ENCODE measurements around the gene DPH3.

The DPH3 gene

GRCh38 chr3:16290827-16291196, 26.1 kb upstream of the DPH3 start:
- no peak for DNase-seq (ENCODE audit: low read depth, low spot score)

DNA sequence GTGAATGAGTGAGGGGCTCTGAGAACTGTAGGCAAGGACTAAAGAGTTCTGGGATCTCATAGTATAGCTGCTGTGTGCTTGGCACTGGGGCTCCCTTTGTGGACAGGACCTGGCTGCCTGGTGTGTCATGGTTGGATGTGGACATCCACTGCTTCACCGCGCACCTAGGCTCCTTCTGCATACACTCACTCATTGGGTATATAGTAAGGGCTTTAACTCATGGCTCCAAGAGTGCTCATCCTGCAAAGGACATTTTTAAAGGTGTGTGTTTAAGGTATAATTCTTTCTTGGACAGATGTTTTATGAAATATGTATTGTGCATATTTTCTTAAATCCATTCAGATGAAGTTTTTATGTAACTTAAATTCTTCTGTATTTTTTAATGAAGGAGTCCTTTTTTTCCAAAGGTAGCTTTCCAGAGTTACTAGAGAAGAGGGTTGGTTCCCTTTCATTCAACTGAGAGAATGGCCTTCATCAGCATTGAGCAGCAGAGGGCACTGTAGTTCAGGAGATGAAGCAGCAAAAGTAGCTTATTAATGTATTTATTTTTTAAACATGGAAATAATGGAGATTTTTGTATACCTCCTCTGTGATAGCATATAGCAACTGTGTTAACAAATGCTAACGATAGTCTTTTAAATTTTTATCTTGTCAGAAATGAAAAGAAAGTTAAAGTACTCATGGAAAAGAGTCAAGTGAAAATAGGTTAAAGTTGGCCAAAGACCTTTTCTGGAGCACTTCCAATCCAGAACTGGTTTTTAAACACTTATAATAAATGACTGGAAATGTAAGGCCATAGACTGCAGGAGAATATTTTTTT, 25.5 kb upstream of the DPH3 start:
- no peak for DNase-seq (ENCODE audit: low read depth, low spot score)

DNA sequence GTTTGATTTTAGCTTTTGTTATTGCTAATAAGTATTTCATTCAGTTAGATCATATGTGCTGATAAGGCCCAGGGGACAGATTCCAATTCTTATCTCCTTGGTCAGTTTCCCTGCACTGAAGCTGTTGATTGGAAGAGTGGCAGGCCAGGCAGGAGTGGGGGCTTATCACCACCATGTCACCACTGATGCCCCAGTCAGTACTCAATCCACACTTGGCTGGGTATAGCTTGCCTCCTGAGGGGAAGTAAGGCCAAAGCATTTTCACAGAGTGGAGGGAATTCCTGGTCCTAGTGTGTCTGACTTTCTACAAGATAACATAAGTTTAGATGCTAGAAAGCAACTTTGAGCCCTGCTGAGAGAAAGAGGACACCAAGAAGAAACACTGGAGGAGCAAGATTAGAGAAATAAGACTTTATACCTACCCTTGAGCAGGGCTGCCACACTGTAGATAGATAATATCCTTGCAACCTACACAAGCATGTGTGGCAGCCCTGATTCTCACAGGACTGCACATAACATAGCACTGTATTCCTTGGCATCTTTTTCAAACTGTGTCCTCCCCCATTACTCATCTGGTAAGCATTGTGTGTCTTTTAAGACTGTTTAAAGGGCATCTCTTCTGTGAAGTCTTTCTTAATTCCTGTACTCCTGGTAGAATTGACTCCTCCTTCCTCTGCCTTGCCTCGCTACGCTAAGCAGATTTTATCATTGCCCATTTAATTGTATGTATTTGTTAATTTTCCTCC, 24.6 kb upstream of the DPH3 start:
- no peak for DNase-seq (ENCODE audit: low read depth, low spot score)

GRCh38 chr3:16288664-16289063, 23.9 kb upstream of the DPH3 start:
- DNase-seq (ENCODE audit: low read depth, low spot score) = no peak

- DNase-seq (ENCODE audit: low read depth, low spot score) = no peak
These were observed 22.2 kb upstream of the DPH3 start for GRCh38 chr3:16286751-16287543.

DNA sequence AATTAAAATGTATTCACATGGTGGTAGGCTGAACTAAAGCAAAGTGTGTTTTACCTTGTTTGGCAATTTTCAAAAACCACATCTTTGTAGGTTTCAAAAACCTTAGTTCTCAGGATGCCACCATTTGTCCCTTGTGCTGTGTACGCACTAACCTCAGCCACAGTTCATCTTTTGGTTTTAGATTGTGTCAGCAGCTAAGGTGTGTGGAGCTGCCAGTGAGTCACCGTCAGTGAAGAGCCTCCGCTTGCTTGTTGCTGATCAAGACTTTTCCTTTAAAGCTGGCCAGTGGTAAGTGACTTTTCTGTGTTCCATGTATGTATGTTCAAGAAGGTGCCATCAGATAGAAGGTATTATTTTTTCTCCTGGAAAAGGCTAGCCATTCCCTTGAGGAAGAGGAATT, 21.4 kb upstream of the DPH3 start:
- no peak for DNase-seq (ENCODE audit: low read depth, low spot score)

DNA sequence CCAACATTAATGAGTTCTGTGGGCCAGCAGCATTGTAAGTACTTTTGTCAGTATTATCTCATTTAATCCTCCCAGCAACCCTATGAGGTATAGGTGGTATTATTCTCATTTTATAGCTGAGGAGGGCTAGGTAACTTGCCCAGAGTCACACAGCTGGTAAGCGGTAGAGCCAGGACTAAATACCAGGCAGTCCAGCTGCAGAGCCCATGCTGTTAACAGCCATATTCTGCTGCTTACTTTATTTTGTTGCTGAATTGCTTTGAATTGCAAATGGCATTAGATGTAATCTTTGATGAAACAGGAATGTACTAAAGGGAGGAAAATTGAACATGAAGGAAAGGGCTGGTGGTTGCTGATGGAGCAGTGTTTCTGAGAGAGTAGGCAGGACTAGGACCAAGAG, 19.9 kb upstream of the DPH3 start:
- DNase-seq (ENCODE audit: low read depth, low spot score) = no peak

DNA sequence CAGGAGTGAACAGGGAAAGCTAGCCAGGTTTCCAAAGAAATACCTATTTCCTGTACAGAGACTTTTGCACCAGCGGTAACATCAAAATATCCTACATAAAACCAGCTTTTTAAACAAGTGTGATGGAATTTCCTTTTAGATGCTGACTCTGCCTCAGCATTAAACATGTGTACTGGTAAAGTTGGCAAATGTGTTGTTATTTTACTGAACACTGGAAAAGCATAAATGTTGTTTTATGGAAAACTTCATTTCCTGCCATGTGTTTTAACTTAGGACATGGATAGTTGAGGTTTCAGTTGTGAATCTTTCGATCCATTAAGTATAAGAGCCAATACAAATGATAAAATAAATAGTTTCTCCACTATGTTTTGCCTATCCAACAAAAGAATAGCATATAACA, 15.9 kb upstream of the DPH3 start:
- DNase-seq (ENCODE audit: low read depth, low spot score) = no peak

GRCh38 chr3:16279010-16279801, 14.5 kb upstream of the DPH3 start:
- DNase-seq (ENCODE audit: low read depth, low spot score) = no peak

- DNase-seq (ENCODE audit: low read depth, low spot score) = no peak
These were observed 12.7 kb upstream of the DPH3 start for GRCh38 chr3:16277471-16277870.

- no peak for DNase-seq (ENCODE audit: low read depth, low spot score)
These were observed 9.1 kb upstream of the DPH3 start for GRCh38 chr3:16273867-16274266.

GRCh38 chr3:16272588-16272987, 7.8 kb upstream of the DPH3 start:
- no peak for DNase-seq (ENCODE audit: low read depth, low spot score)

- DNase-seq (ENCODE audit: low read depth, low spot score) = no peak
These were observed 6.1 kb upstream of the DPH3 start for GRCh38 chr3:16270855-16271254.

- no peak for DNase-seq (ENCODE audit: low read depth, low spot score)
These were observed 2.0 kb upstream of the DPH3 start for GRCh38 chr3:16266714-16267113.

DNA sequence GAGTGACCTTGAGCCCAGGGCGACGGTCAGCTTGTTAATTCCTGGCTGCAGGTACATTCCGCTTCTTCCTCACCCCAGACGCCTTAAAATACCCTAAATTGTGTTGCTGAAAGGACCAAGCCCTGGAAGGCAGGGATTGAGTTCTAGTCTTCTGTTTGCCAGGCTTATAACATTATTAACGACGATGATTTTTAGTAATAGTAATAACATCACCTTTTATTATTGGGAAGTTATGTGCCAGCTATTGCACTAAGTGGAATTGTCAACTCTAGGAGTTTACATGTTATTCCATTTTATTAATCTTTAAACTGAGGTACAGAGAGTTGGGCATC, 678 bp upstream of the DPH3 start:
- no peak for DNase-seq (ENCODE audit: low read depth, low spot score)

DNA sequence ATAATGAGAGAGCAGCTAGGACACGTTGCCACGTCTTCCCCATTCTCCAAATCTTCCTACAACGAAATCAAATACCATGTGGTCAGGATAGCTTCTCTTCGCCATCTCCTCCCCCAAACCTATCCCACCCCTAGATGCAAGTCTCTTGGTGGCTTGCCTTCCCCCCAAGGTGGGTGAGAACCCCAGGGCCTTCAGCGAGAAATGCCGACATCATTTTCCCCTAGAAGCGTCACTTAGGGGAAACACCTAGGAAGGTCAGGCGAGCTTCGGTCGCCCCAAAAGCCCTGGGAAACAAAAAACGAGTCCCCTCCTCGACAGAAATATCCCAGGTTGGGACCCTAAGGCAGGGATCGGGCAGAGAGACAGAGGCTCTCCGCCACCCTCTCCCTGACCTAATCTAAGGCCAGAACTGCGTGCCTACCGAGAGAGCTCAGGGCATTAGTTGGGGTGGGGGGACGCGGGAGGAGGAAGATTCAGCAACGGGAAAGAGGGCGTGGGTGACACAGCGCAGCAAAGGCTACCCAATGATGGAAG, 502 bp downstream of the DPH3 start:
- no peak for DNase-seq (ENCODE audit: low read depth, low spot score)

DNA sequence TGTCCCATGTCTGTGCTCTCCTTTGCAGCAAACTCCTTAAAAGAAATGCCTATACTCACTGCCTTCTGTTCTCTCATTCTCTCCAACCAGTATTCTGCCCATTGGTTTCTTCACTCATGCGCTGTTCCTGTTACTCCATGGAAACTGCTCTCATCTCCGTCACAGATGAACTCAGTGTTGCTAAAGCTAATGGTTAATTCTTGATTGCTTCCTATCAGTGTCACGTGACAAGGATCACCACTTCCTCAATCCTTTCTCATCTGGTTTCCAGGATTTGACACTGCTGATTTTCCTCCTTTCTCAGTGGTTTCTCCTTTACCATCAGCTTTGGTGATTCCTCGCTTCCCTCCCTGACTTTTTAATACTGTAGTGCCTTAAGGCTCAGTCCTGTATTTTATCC, 2.6 kb downstream of the DPH3 start:
- no peak for DNase-seq (ENCODE audit: low read depth, low spot score)

- no peak for DNase-seq (ENCODE audit: low read depth, low spot score)
These were observed 4.7 kb downstream of the DPH3 start for GRCh38 chr3:16260046-16260445.

- DNase-seq (ENCODE audit: low read depth, low spot score) = no peak
These were observed 5.9 kb downstream of the DPH3 start for GRCh38 chr3:16258866-16259265.

- no peak for DNase-seq (ENCODE audit: low read depth, low spot score)
These were observed 6.6 kb downstream of the DPH3 start for GRCh38 chr3:16258177-16258576.

DNA sequence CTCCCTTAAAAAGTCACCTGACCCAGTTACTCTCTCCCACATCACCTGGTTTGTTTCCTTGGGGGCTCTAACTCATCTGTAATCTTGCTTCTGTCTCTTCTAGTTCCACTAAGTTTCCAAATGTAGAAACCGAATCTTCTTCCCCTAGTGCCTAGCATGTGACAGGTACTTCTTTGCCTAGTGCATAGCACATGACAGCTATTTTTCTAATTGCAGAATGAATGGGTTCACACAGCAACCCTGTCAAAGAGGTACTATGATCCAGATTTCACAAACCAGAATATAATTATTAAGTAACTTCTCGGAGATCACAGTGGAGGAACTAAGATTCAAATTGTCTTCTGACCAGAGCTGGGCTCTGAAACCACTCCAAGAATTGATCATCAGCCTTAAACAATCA, 7.4 kb downstream of the DPH3 start:
- DNase-seq (ENCODE audit: low read depth, low spot score) = no peak

DNA sequence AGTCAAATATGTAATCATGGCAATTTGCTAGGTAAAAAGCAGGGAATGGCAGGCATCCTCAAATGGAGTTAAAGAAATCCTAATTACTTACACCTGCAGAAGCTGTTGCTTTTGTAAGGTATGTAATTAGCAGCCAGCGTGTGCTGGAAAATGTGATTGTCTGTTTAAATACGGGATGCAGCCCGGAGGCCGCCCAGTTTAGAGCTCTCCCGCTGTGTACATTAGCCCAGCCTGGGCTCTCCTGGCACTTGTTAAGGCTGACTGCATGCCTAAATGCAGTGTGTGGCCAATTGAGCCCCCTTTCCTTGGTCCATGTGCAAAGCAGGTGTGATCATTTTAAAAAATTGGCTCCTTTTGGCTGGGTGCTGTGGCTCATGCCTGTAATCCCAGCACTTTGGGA, 9.0 kb downstream of the DPH3 start:
- DNase-seq (ENCODE audit: low read depth, low spot score) = no peak
